ENCODE data around the gene KSR1. TPM values are rescaled to one million over a fixed set of nuclear protein-coding genes. Genes with fewer than 3 reads are reported as not detected.

Gene KSR1
- total and polyA plus RNA-seq, 9 of the 15 experiments (the other 6 are each of a cell fraction or from before 2014, with no cell fraction given) = 1.4 to 51.7 (median 18.4) TPM

DNA sequence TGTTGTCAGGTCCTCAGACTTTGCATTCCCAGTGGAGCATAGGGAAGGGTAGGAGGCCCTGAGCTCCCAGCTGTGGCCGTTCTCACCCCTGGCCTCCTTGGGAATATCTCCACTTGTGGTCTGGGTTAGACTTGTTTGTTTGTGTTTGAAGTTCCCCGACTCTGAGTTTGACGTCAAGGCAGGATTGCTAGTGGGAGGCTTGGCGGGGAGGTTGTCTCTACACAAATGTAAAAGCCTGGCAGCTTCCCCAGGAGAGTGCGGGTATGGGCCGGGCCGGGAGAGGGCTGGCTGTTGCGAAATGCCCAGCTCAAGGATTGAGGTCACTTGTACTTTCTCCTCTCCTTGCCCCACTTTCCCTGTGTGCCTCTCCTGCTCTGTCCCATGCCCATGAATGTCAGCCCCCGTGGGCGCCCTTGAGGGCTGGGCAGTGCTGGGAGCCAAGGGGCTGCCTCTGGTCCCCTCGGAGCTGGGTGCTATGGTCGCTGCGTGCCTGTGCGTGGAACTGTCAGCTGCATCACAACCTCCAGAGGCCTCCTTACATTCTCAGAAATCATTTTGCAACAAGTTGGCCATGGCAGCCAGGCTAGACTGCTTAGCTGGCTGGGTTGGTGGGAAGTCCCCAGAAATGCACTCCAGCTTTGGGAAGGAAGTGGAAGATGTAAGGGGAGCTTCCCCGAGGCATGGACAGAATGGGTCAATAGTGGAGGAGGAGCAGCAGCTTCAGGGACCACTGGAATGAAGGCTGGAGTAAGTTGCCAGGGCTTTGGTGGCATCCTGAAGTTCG, 84.3 kb downstream of the KSR1 start:
- Histone ChIP-seq H3K4me3 (no peak overlapping the region), H3K9ac (ENCODE audit: insufficient read depth in 1 of 2, low read depth in 2 of 2, low read length in 2 of 2) (peak overlapping the region in 1 of 2 experiments; percentile 36; a peak in 1 of 4 replicates), H4K20me1 (replicated peaks; ENCODE audit: control insufficient read depth, insufficient read depth, low read length) (peaks cover 72% of the 10 kb centered on the region), H2AFZ (ENCODE audit: low read depth, low read length) (no peak overlapping the region), H3K9me3 (replicated peaks; ENCODE audit: control insufficient read depth, insufficient read depth, low read depth, low read length) (no peaks in the 10 kb centered on the region), H3K27me3 (ENCODE audit: control insufficient read depth in 2 of 2, insufficient read depth in 2 of 2, low read length in 2 of 2) (no peaks in the 10 kb centered on the region), H3K4me1 (replicated peaks in 1 of 2; ENCODE audit: control insufficient read depth in 2 of 2, insufficient read depth in 2 of 2, low read length in 2 of 2) (peaks cover 33 to 36% of the 10 kb centered on the region in 2 experiments), H3K9me1 (ENCODE audit: control insufficient read depth, insufficient read depth, low read length) (peaks cover 7% of the 10 kb centered on the region), H3K79me2 (ENCODE audit: control insufficient read depth, insufficient read depth, low read length) (peaks cover 79% of the 10 kb centered on the region), H3K27ac (ENCODE audit: extremely low read depth, low read depth, low read length) (no peak overlapping the region), H3K36me3 (ENCODE audit: control insufficient read depth, insufficient read depth, low read length) (peaks cover 4% of the 10 kb centered on the region; the same call in 1 of the 3 replicates), H3K4me2 (ENCODE audit: insufficient read depth, low read length) (no peak overlapping the region)
- BruUV-seq (replicated peaks) = no TSS peak
- FAIRE-seq (no peak), ATAC-seq (no peak), DNase-seq (ENCODE audit: extremely low read depth in 1 of 4, low spot score in 3 of 4) (no peak)
- intact Hi-C loops (cut with micrococcal nuclease) = loop anchor here (10.0 kb wide), 1 partner anchor 186 kb away; no protein-coding TSS in a partner anchor
- TF ChIP-seq, protein P1, sequence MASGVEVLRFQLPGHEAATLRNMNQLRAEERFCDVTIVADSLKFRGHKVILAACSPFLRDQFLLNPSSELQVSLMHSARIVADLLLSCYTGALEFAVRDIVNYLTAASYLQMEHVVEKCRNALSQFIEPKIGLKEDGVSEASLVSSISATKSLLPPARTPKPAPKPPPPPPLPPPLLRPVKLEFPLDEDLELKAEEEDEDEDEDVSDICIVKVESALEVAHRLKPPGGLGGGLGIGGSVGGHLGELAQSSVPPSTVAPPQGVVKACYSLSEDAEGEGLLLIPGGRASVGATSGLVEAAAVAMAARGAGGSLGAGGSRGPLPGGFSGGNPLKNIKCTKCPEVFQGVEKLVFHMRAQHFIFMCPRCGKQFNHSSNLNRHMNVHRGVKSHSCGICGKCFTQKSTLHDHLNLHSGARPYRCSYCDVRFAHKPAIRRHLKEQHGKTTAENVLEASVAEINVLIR (CRISPR knock-in tag; IDR thresholded peaks at IDR 0.05) = 0 out of 2 replicates have a peak, but pooled peaks have one; percentile 15
- peak; percentile 84 for TF ChIP-seq CEBPB (tag; IDR thresholded peaks at IDR 0.05)
- no peak for TF ChIP-seq ZC3H11A (IDR thresholded peaks at IDR 0.05; ENCODE audit: low read depth, low read length)
- TF ChIP-seq RCOR1 (IDR thresholded peaks at IDR 0.05; ENCODE audit: borderline replicate concordance in 1 of 2, low read depth in 2 of 2, low read length in 2 of 2) = no peak
- TF ChIP-seq CEBPG (CRISPR knock-in tag; IDR thresholded peaks at IDR 0.05) = no peak
- TF ChIP-seq CEBPG (tag; conservative IDR thresholded peaks at IDR 0.05 in 1 of 2, IDR thresholded peaks at IDR 0.05 in 1 of 2) = peak; percentile 43 to 86; a peak in 2 of 4 replicates
- no peak for TF ChIP-seq ZNF347 (CRISPR knock-in tag; IDR thresholded peaks at IDR 0.05; ENCODE audit: low read depth)
- POLR2A ChIA-PET = interaction anchor here (0.7 to 1.2 kb wide), 7 partner anchors 9 to 65 kb away, joined by 3 to 4 read pairs (median 3); no protein-coding TSS in a partner anchor
- in situ Hi-C loops (cut with MboI) = no loop called here
- CTCF ChIA-PET (ENCODE audit: low intra/inter-chr PET ratio) = no interaction called here
- whole genome bisulfite sequencing (ENCODE audit: insufficient coverage, low coverage, missing lambda C conversion rate) = 67% methylated on average over 16 of the region's 16 CpGs
